ENCODE results near the gene BTG3.
A peak's percentile ranks its signal among the peaks of the same experiment; 100 is the strongest.

The BTG3 gene

GRCh38 chr21:17597680-17598079, 15.0 kb downstream of the BTG3 start:
- no peaks in the 10 kb centered on the region for H3K27me3 ChIP-seq (ENCODE audit: insufficient read depth, insufficient read length)
- no peak for DNase-seq (ENCODE audit: low read depth, low spot score)
- no peak overlapping the region for H3K4me3 ChIP-seq (ENCODE audit: insufficient read length, low read depth)
- TF ChIP-seq YY1 (IDR thresholded peaks at IDR 0.05; ENCODE audit: insufficient read depth, insufficient read length) (no peak), ZNF274 (IDR thresholded peaks at IDR 0.05; ENCODE audit: low read depth, low read length) (no peak), SUZ12 (IDR thresholded peaks at IDR 0.05; ENCODE audit: extremely low read depth, insufficient read depth, insufficient read length) (no peak)
- H3K9ac ChIP-seq (ENCODE audit: insufficient read length, low read depth): no peak overlapping the region
- no peaks in the 10 kb centered on the region for H3K9me3 ChIP-seq (ENCODE audit: insufficient read depth, low read length)
- no peaks in the 10 kb centered on the region for H3K4me1 ChIP-seq (ENCODE audit: insufficient read depth, insufficient read length)
- peaks cover 98% of the 10 kb centered on the region for H3K36me3 ChIP-seq (ENCODE audit: insufficient read depth, insufficient read length, low read length)

- Histone ChIP-seq H3K9me3 (ENCODE audit: insufficient read depth, low read length) (no peaks in the 10 kb centered on the region), H3K4me3 (ENCODE audit: insufficient read length, low read depth) (no peak overlapping the region), H3K36me3 (ENCODE audit: insufficient read depth, insufficient read length, low read length) (peaks cover 52% of the 10 kb centered on the region), H3K4me1 (ENCODE audit: insufficient read depth, insufficient read length) (no peaks in the 10 kb centered on the region), H3K9ac (ENCODE audit: insufficient read length, low read depth) (no peak overlapping the region), H3K27me3 (ENCODE audit: insufficient read depth, insufficient read length) (no peaks in the 10 kb centered on the region)
- DNase-seq (ENCODE audit: low read depth, low spot score): no peak
- TF ChIP-seq ZNF274 (IDR thresholded peaks at IDR 0.05; ENCODE audit: low read depth, low read length): no peak
- no peak for TF ChIP-seq SUZ12 (IDR thresholded peaks at IDR 0.05; ENCODE audit: extremely low read depth, insufficient read depth, insufficient read length)
- no peak for TF ChIP-seq YY1 (IDR thresholded peaks at IDR 0.05; ENCODE audit: insufficient read depth, insufficient read length)
Observed at GRCh38 chr21:17590430-17590829, 22.3 kb downstream of the BTG3 start.

- no peak for TF ChIP-seq SUZ12 (IDR thresholded peaks at IDR 0.05; ENCODE audit: extremely low read depth, insufficient read depth, insufficient read length)
- no peak for TF ChIP-seq ZNF274 (IDR thresholded peaks at IDR 0.05; ENCODE audit: low read depth, low read length)
- no peak for TF ChIP-seq YY1 (IDR thresholded peaks at IDR 0.05; ENCODE audit: insufficient read depth, insufficient read length)
- Histone ChIP-seq H3K4me3 (ENCODE audit: insufficient read length, low read depth) (no peak overlapping the region), H3K27me3 (ENCODE audit: insufficient read depth, insufficient read length) (no peaks in the 10 kb centered on the region), H3K36me3 (ENCODE audit: insufficient read depth, insufficient read length, low read length) (peaks cover 7% of the 10 kb centered on the region), H3K9ac (ENCODE audit: insufficient read length, low read depth) (no peak overlapping the region), H3K9me3 (ENCODE audit: insufficient read depth, low read length) (no peaks in the 10 kb centered on the region), H3K4me1 (ENCODE audit: insufficient read depth, insufficient read length) (no peaks in the 10 kb centered on the region)
- peak; percentile 30 for DNase-seq (ENCODE audit: low read depth, low spot score)
Observed at GRCh38 chr21:17585875-17586450, 26.7 kb downstream of the BTG3 start.

GRCh38 chr21:17583898-17584297, 28.8 kb downstream of the BTG3 start:
- H3K9ac ChIP-seq (ENCODE audit: insufficient read length, low read depth): no peak overlapping the region
- no peak overlapping the region for H3K4me3 ChIP-seq (ENCODE audit: insufficient read length, low read depth)
- H3K9me3 ChIP-seq (ENCODE audit: insufficient read depth, low read length): no peaks in the 10 kb centered on the region
- H3K27me3 ChIP-seq (ENCODE audit: insufficient read depth, insufficient read length): no peaks in the 10 kb centered on the region
- H3K4me1 ChIP-seq (ENCODE audit: insufficient read depth, insufficient read length): no peaks in the 10 kb centered on the region
- no peaks in the 10 kb centered on the region for H3K36me3 ChIP-seq (ENCODE audit: insufficient read depth, insufficient read length, low read length)
- no peak for DNase-seq (ENCODE audit: low read depth, low spot score)
- no peak for TF ChIP-seq SUZ12 (IDR thresholded peaks at IDR 0.05; ENCODE audit: extremely low read depth, insufficient read depth, insufficient read length)
- no peak for TF ChIP-seq YY1 (IDR thresholded peaks at IDR 0.05; ENCODE audit: insufficient read depth, insufficient read length)
- no peak for TF ChIP-seq ZNF274 (IDR thresholded peaks at IDR 0.05; ENCODE audit: low read depth, low read length)

GRCh38 chr21:17580319-17580718, 32.4 kb downstream of the BTG3 start:
- no peak for TF ChIP-seq SUZ12 (IDR thresholded peaks at IDR 0.05; ENCODE audit: extremely low read depth, insufficient read depth, insufficient read length)
- TF ChIP-seq ZNF274 (IDR thresholded peaks at IDR 0.05; ENCODE audit: low read depth, low read length): no peak
- no peak for TF ChIP-seq YY1 (IDR thresholded peaks at IDR 0.05; ENCODE audit: insufficient read depth, insufficient read length)
- Histone ChIP-seq H3K4me3 (ENCODE audit: insufficient read length, low read depth) (no peak overlapping the region), H3K4me1 (ENCODE audit: insufficient read depth, insufficient read length) (no peaks in the 10 kb centered on the region), H3K9me3 (ENCODE audit: insufficient read depth, low read length) (no peaks in the 10 kb centered on the region), H3K36me3 (ENCODE audit: insufficient read depth, insufficient read length, low read length) (peaks cover 3% of the 10 kb centered on the region), H3K9ac (ENCODE audit: insufficient read length, low read depth) (no peak overlapping the region), H3K27me3 (ENCODE audit: insufficient read depth, insufficient read length) (no peaks in the 10 kb centered on the region)
- DNase-seq (ENCODE audit: low read depth, low spot score): no peak

- H3K36me3 ChIP-seq (ENCODE audit: insufficient read depth, insufficient read length, low read length): peaks cover 3% of the 10 kb centered on the region
- no peak overlapping the region for H3K9ac ChIP-seq (ENCODE audit: insufficient read length, low read depth)
- no peak for DNase-seq (ENCODE audit: low read depth, low spot score)
- H3K4me1 ChIP-seq (ENCODE audit: insufficient read depth, insufficient read length): no peaks in the 10 kb centered on the region
- no peaks in the 10 kb centered on the region for H3K27me3 ChIP-seq (ENCODE audit: insufficient read depth, insufficient read length)
- no peak overlapping the region for H3K4me3 ChIP-seq (ENCODE audit: insufficient read length, low read depth)
- no peaks in the 10 kb centered on the region for H3K9me3 ChIP-seq (ENCODE audit: insufficient read depth, low read length)
- no peak for TF ChIP-seq ZNF274 (IDR thresholded peaks at IDR 0.05; ENCODE audit: low read depth, low read length)
- TF ChIP-seq SUZ12 (IDR thresholded peaks at IDR 0.05; ENCODE audit: extremely low read depth, insufficient read depth, insufficient read length): no peak
Observed at GRCh38 chr21:17578876-17579275, 33.8 kb downstream of the BTG3 start.

GRCh38 chr21:17578162-17578561, 34.5 kb downstream of the BTG3 start:
- no peak for DNase-seq (ENCODE audit: low read depth, low spot score)
- H3K9me3 ChIP-seq (ENCODE audit: insufficient read depth, low read length): no peaks in the 10 kb centered on the region
- TF ChIP-seq SUZ12 (IDR thresholded peaks at IDR 0.05; ENCODE audit: extremely low read depth, insufficient read depth, insufficient read length) (no peak), ZNF274 (IDR thresholded peaks at IDR 0.05; ENCODE audit: low read depth, low read length) (no peak)
- no peak overlapping the region for H3K4me3 ChIP-seq (ENCODE audit: insufficient read length, low read depth)
- H3K4me1 ChIP-seq (ENCODE audit: insufficient read depth, insufficient read length): no peaks in the 10 kb centered on the region
- H3K9ac ChIP-seq (ENCODE audit: insufficient read length, low read depth): no peak overlapping the region
- peaks cover 3% of the 10 kb centered on the region for H3K36me3 ChIP-seq (ENCODE audit: insufficient read depth, insufficient read length, low read length)
- H3K27me3 ChIP-seq (ENCODE audit: insufficient read depth, insufficient read length): no peaks in the 10 kb centered on the region
